T47D (cell line): ENCODE results near the gene SLC25A36.

Experiments
- DNase-seq, 2 experiments: peaks; one replicate each; pipeline versions ENCODE4 v3.0.0 to v3.0.0-alpha.2; 2011 to 2012; ENCODE audit warnings: low read depth in 1 of 2, low spot score in 1 of 2
- JUND ChIP-seq: IDR thresholded peaks from 2 replicates; pipeline ENCODE4 v1.6.1; 2012; ENCODE audit warnings: low read depth
- in situ Hi-C: cut with HindIII; loops from 2 replicates; pipeline ENCODE4 v1.10.0; 2016; ENCODE audit warnings: low sequenced_read_pairs, low pct_unique_long_range_greater_than_20kb

Gene SLC25A36

DNA sequence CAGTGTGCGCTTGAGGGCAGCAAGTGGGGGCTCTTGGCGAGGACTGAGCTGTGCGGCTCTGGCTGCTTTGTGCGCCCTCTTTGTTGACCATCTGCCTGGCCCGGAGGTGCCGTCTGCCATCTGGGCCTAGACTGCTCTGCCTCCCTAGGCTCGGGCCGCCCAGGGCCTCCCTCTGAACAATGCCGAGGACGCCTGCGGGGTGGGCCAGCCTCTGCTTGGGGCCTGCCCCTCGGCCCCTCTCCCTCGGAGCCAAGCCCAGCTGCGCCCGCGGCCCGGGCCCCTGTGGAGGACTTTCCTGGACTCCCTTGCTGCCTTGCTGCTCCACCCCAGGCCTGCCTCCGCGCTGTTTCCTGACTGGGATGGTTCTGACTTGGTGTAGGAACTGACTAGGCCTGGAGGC is 77.6 kb downstream of the SLC25A36 start:
- no peak for TF ChIP-seq JUND
- no peak for DNase-seq
- in situ Hi-C loops: no loop called here

DNA sequence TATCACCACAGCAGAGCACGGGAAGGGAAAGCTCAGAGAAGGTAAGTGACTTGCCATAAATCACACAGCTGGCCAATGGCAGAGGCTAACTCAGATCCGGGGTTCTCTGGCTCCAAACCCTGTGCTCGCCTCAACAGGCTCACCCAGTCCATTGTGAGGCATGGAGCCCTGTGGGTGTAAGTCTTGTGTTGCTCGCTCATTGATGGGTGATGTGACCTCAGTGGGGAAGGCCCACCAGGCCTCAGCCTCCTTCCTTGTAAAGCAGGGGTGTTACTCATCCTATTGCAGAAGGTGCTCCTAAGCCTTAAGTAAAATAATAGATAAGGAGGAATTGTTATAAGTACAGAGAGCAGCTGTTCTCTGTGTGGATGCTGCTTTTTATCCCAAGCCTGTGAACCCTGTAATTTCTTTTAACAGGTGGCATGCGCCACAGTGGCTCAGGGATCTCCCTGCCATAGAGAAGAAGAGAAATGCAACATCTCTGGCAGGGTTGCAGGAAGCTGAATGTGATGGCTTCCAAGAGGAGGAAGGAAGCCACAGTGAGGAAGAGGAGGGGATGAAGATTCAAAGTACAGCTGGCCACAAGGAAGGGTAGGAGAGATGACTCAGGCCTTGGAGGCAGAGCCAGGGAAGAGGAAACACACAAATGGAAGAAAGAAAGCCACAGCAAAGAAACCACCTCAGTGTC is 78.7 kb downstream of the SLC25A36 start:
- TF ChIP-seq JUND: no peak
- no peak for DNase-seq
- in situ Hi-C loops: no loop called here

DNA sequence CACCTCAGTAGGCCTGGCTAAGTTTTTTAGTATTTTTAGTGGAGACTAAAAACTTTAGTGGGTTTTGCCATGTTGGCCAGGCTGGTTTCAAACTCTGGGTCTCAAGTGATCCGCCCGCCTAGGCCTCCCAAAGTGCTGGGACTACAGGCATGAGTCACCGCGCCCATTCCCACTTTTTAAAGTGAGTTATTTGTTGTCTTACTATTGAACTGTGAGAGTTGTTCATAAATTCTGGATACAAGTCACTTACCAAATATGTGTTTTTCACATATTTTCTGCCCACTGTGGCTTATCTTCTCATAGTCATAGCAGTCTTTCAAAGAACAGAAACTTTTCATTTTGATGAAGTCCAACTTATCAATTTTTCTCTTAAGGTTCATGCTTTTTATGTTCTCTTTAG is 79.6 kb downstream of the SLC25A36 start:
- in situ Hi-C loops: no loop called here
- no peak for TF ChIP-seq JUND
- DNase-seq: no peak
